ENCODE measurements around the gene IFI27L2.

- no peak for TF ChIP-seq CTCF (IDR thresholded peaks at IDR 0.05)
- no peak for TF ChIP-seq ELF1 (IDR thresholded peaks at IDR 0.05)
- no peak for TF ChIP-seq POLR2AphosphoS5 (IDR thresholded peaks at IDR 0.05; ENCODE audit: low read depth, low read length)
- TF ChIP-seq TAF1 (IDR thresholded peaks at IDR 0.05; ENCODE audit: borderline replicate concordance, low read depth, low read length) = no peak
- no peak for TF ChIP-seq SIN3A (IDR thresholded peaks at IDR 0.05; ENCODE audit: borderline replicate concordance, low read depth, low read length)
- TF ChIP-seq GABPA (IDR thresholded peaks at IDR 0.05; ENCODE audit: low read depth) = no peak
- no peak for TF ChIP-seq YY1 (IDR thresholded peaks at IDR 0.05; ENCODE audit: low read depth)
- TF ChIP-seq IRF3 (IDR thresholded peaks at IDR 0.05; ENCODE audit: low read depth, low read length) = no peak
- no peak for TF ChIP-seq ZBTB33 (IDR thresholded peaks at IDR 0.05; ENCODE audit: borderline replicate concordance, low read depth)
- no peak for TF ChIP-seq CHD2 (IDR thresholded peaks at IDR 0.05; ENCODE audit: low read length, partially characterized antibody)
- no peak for TF ChIP-seq FOXJ3 (CRISPR knock-in tag; IDR thresholded peaks at IDR 0.05)
- no peak for TF ChIP-seq JUND (IDR thresholded peaks at IDR 0.05)
- TF ChIP-seq USF2 (IDR thresholded peaks at IDR 0.05; ENCODE audit: borderline replicate concordance, low read depth, low read length) = no peak
Measured at GRCh38 chr14:94101748-94102147, 27.7 kb downstream of the IFI27L2 start.
